DMS79 (cell line): ENCODE results near the gene RRAGB.
"Not testable (repeated sequence)": the region's sequence is repeated elsewhere in the genome, so short reads cannot be mapped to it uniquely, and the experiment has no call there.

Experiments
- DNase-seq: peaks from one replicate; lab custom pipeline; 2025; lab: John Stamatoyannopoulos, UW

RRAGB gene

DNA sequence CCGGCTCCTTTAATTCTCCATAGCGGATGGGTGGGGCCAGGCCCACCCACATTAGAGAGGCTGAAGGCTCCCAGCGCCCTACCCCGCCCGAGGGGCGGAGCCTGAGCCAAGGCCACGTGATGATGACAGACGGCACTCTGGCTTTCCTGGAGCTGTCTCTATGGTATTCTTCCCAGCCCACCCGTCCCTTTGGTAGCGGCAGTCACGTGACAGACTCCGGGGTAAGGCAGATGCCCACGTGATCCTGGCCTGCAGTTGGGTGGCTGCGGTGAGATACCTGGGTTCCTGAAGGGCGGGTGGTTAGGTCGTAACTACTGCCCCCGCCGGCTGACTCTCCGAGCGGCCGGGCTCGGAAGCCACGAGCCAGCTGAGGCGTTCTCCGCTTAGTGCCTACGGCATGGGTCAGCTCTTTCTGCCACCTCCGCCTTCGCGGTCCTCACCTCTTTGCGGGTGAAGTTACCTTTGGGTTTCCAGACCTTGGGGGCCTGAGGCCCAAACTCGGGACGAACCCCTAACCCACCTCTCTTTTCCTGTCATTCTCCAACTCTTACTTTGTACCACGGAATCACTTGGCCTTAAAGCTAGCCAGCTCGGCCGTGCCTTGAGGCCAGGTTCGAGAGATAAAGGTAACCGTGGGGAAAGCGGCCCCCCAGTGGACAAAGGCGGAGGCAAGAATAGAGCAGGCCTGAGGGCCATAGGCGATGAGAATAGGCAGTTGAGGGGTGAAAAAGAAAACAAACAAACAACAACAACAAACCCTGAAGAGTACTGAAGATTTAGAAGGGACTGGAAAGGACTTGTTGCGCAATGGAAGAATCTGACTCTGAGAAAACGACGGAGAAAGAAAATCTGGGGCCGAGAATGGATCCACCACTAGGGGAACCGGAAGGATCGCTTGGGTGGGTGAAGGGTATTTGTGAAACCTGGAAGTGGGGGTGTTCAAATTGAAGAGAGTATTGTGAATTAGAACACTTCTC, at the start of gene RRAGB:
TSS of gene RRAGB (plus strand) at position 229 of the 977 bp plus-strand sequence. CDS start at position 808, 579 bp downstream.
- DNase-seq: peak; percentile 86

GRCh38 chrX:55668084-55668483, 49.5 kb upstream of the RRAGB start:
- DNase-seq: no peak

DNA sequence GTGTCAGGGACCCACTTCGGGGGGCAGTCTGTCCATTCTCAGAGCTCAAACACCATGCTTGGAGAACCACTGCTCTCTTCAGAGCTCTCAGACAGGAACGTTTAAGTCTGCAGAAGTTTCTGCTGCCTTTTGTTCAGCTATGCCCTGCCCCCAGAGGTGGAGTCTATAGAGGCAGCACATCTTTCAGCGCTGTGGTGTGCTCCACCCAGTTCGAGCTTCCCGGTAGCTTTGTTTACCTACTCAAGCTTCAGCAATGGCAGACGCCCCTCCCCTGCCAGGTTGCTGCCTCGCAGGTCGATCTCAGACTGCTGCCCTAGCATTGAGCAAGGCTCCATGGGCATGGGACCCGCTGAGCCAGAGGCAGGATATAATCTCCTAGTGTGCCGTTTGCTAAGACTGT, 29.0 kb upstream of the RRAGB start:
- not testable (repeated sequence) for DNase-seq

GRCh38 chrX:55695227-55696018, 22.1 kb upstream of the RRAGB start:
- no peak for DNase-seq

GRCh38 chrX:55697381-55697780, 20.2 kb upstream of the RRAGB start:
- no peak for DNase-seq

DNA sequence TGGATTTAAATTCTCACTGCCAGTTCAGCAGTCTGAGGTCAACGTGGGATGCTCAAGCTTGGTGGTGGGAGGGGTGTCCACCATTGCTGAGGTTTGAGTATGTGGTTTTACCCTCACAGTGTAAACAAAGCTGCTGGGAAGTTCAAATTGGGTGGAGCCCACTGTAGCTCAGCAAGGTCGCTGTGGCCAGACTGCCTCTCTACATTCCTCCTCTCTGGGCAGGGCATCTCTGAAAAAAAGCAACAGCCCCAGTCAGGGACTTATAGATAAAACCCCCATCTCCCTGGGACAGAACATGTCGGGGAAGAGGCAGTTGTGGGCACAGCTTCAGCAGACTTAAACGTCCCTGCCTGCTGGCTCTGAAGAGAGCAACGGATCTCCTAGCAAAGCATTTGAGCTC, 14.9 kb upstream of the RRAGB start:
- DNase-seq: no peak

- not testable (repeated sequence) for DNase-seq
These were observed 14.1 kb upstream of the RRAGB start for GRCh38 chrX:55703436-55703835.

DNA sequence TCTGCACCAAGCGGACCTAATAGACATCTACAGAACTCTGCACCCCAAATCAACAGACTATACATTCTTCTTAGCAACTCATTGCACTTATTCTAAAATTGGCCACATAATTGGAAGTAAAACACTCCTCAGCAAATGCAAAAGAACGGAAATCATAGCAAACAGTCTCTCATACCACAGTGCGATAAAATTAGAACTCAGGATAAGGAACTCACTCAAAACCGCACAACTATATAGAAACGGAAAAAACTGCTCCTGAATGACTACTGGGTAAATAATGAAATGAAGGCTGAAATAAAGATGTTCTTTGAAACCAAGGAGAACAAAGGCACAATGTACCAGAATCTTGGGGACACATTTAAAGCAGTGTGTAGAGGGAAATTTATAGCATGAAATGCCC, 12.5 kb upstream of the RRAGB start:
- not testable (repeated sequence) for DNase-seq

DNA sequence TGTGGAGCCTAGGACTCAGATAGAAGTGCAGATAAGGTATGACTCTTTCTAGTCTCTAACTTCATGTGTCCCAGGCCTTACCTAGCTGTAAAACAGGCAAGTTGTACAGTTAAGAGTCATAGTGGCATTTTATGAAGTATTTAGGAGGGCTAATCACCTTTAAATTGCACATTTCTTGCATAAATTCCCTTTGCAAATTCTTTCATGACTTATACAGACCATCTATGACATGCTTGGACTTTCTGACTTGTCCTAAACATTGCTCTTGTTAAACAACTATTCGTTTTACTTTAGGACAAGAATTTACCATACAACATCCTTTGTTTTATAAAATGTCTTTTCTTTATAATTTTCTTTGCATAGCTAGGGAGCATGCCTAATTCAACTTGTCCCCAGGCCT, 7.8 kb upstream of the RRAGB start:
- no peak for DNase-seq

GRCh38 chrX:55710701-55711100, 6.8 kb upstream of the RRAGB start:
- DNase-seq: no peak

GRCh38 chrX:55713631-55714030, 3.9 kb upstream of the RRAGB start:
- DNase-seq: no peak

- DNase-seq: no peak
These were observed 3.4 kb upstream of the RRAGB start for GRCh38 chrX:55714161-55714560.

- DNase-seq: no peak
These were observed 1.7 kb upstream of the RRAGB start for GRCh38 chrX:55715847-55716246.

DNA sequence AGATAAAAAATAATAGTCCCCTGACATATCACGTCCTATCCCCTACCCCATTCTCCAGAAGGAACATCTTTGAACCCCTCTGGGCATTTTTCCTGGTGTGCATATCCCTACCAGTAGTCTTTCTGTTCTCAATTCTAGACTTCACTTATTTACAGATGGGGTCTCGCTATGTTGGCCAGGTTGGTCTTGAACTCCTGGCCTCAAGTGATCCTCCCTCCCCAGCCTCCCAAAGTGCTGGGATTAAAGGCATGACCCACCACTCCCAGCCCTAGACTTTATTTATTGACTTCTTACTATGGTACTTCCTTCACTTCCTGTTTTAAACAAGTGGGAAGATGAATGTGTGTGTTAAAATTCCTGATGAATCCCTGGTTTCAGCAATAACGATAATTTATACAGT, 612 bp upstream of the RRAGB start:
- DNase-seq: no peak

DNA sequence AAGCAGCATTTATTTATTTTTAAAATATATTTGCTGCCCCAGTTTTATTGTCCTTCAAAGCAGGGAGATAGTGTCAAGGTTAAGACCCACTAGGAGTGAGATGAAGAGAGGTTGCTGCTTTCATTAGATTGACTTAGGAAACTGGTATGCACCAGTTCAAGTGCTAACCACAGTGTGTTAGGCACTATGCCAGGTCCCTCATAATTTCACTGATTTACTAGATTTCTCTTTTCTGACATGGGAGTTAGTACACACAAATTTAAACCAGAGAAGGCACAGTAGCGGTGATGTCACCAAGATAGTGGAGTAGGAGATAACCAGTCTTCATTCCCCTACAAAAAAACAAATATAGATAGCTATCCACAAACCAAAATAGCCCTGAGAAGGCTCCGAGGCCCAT, 14.3 kb downstream of the RRAGB start:
- no peak for DNase-seq

DNA sequence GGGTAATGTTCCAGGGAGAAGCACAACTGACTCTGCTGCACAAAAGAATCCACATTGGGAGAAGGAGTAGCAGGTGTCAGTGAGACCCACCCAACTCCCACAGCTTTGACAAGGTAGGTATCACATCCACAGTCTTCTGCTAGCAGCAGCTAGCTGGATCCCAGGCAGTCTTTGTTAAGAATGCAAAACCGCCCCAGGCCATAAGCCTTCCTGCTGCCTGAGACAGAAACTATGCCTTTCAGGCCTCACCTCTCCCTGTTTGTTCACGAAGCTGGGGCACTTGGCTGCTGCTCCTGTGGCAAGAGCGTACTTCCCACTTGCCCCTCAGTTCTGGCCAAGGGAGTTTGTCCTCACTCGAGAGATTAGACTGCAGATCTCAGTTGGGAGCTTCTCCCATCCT, 21.4 kb downstream of the RRAGB start:
- DNase-seq: no peak

GRCh38 chrX:55742649-55743048, 25.1 kb downstream of the RRAGB start:
- DNase-seq: no peak

DNA sequence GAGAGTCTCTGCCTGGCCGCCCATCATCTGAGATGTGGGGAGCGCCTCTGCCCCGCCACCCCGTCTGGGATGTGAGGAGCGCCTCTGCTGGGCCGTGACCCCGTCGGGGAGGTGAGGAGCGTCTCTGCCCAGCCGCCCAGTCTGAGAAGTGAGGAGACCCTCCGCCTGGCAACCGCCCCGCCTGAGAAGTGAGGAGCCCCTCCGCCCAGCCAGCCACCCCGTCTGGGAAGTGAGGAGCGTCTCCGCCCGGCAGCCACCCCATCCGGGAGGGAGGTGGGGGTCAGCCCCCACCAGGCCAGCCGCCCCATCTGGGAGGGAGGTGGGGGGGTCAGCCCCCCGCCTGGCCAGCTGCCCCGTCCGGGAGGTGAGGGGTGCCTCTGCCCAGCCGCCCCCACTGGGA, 30.9 kb downstream of the RRAGB start:
- DNase-seq: not testable (repeated sequence)

DNA sequence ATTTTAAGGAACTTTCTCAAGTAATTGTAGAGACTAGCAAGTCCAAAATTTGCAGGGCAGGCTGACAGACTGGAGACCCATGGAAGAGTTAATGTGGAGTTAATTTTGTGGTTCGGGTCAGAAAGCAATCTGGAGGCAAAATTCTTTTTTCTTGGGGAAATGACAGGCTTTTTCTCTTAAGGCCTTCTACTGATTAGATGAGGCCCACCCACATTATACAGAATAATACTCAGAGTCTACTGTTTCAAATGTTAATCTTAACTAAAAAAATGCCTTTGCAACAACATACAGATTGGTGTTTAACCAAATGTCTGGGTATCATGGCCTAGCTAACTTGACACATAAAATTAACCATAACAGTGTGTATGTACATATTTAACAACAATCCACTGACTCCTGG, 32.7 kb downstream of the RRAGB start:
- no peak for DNase-seq

GRCh38 chrX:55754861-55755294, 37.3 kb downstream of the RRAGB start:
- no peak for DNase-seq

- no peak for DNase-seq
These were observed 40.5 kb downstream of the RRAGB start for GRCh38 chrX:55758033-55758432.

DNA sequence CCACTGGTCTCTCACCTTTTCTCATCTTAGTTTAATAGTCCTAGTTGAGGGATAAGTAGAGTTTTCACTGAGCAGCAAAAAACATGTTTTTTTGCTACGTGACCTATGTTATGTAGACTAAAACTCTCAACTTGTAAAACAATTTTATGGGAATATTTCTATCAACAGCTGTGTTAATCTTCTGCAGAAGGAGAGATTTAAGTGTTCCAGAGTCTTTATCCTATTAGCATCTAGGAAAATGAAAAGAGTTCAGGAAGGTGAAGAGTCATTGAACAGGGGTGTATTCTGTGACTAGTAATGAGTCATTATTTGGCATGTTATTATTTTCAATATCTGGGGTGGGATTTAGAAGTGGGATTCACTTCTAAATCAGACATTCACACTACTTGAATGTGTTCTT, 41.9 kb downstream of the RRAGB start:
- DNase-seq: no peak

- DNase-seq: no peak
These were observed 49.6 kb downstream of the RRAGB start for GRCh38 chrX:55767100-55767499.
